ENCODE data around the gene BEST3. TPM values are rescaled to one million over a fixed set of nuclear protein-coding genes. Genes with fewer than 3 reads are reported as not detected.

The BEST3 gene
- total and polyA plus RNA-seq, 8 donors, result 0.37 TPM; not detected in 7

DNA sequence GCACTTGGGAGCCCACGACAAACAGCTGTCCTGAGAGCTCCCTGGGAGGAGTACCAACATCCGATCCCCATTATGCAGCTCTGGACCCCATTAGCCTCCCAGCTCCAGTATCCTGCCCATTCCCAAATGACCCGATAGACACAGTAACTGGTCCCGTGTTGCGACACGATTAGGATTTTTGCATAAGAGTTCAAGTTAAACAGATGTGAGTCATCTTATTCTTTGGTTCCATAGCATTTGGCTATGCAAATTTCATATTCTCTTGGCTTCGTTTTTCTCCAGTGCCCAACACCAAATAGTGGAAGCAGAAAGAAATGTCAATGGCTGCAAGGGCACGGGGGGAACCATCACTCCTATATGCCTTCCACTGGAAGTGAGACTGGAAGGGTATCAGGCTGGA, 45.4 kb downstream of the BEST3 start:
- intact Hi-C loops (cut with DNase I; ENCODE audit: low total_unique reads), result no loop called here
- TF ChIP-seq POLR2AphosphoS5 (IDR thresholded peaks at IDR 0.05) (no peak), EP300 (IDR thresholded peaks at IDR 0.05) (no peak), POLR2A (IDR thresholded peaks at IDR 0.05) (no peak)
- TF ChIP-seq, protein P1, sequence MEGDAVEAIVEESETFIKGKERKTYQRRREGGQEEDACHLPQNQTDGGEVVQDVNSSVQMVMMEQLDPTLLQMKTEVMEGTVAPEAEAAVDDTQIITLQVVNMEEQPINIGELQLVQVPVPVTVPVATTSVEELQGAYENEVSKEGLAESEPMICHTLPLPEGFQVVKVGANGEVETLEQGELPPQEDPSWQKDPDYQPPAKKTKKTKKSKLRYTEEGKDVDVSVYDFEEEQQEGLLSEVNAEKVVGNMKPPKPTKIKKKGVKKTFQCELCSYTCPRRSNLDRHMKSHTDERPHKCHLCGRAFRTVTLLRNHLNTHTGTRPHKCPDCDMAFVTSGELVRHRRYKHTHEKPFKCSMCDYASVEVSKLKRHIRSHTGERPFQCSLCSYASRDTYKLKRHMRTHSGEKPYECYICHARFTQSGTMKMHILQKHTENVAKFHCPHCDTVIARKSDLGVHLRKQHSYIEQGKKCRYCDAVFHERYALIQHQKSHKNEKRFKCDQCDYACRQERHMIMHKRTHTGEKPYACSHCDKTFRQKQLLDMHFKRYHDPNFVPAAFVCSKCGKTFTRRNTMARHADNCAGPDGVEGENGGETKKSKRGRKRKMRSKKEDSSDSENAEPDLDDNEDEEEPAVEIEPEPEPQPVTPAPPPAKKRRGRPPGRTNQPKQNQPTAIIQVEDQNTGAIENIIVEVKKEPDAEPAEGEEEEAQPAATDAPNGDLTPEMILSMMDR (IDR thresholded peaks at IDR 0.05), result no peak
- Histone ChIP-seq H3K4me3 (no peak overlapping the region), H3K4me1 (peaks cover 0 to 8% (median 2%) of the 10 kb centered on the region in 4 donors), H3K27ac (no peak overlapping the region), H3K9me3 (no peaks in the 10 kb centered on the region), H3K27me3 (no peaks in the 10 kb centered on the region), H3K36me3 (no peaks in the 10 kb centered on the region)
- no peak for DNase-seq
- 78 to 90% (median 88%) methylated on average over 8 of the region's 8 CpGs for WGBS, 5 donors

DNA sequence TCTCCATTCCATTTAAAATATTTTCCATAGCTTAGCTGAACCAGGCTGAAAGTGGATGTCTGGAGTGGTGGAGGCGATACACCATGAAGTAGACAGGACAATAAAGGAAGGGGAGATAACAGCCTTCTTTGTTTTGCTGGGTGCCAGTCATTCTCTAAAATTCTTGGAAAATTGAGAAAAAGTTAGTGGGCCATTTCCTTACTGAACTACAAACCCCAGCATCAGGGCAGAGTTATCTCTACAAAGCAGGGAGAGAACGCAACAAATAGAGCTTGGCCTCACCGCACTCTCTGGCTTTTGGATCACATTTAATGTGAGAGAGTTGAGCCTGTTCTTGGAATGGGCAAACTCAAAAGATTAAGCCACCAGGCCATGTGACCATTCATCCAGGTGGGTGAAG, 47.2 kb downstream of the BEST3 start:
- Histone ChIP-seq H3K27me3 (no peaks in the 10 kb centered on the region), H3K4me1 (peaks cover 0 to 8% (median 2%) of the 10 kb centered on the region in 4 donors), H3K36me3 (no peaks in the 10 kb centered on the region), H3K9me3 (no peaks in the 10 kb centered on the region), H3K27ac (no peak overlapping the region), H3K4me3 (no peak overlapping the region)
- 88 to 94% (median 92%) methylated on average over 3 of the region's 3 CpGs for WGBS, 5 donors
- no peak for DNase-seq
- intact Hi-C loops (cut with DNase I; ENCODE audit: low total_unique reads), result no loop called here
- no peak for TF ChIP-seq POLR2AphosphoS5 (IDR thresholded peaks at IDR 0.05)
- TF ChIP-seq, protein P1 (IDR thresholded peaks at IDR 0.05), result no peak
- TF ChIP-seq EP300 (IDR thresholded peaks at IDR 0.05), result no peak
- TF ChIP-seq POLR2A (IDR thresholded peaks at IDR 0.05), result no peak

DNA sequence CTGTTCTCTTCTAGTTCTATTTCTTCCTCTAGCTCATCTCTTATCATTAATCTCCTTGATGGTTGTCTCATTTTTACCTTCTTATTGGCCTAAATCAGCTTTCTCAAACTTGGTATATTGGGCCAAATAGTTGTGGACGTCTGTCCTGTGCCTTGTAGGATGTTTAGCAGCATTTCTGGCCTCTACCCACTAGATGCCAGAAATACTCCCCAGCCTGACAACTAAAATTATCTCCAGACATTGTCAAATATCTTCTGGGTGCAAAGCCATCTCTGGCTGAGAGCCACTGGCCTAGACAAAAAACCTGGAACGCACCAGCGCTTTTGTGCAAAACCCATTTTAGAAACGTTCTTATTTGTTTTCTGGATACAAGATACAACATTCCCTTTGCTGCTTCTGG, 49.6 kb downstream of the BEST3 start:
- H3K27ac ChIP-seq, result no peak overlapping the region
- H3K36me3 ChIP-seq, result no peaks in the 10 kb centered on the region
- intact Hi-C loops (cut with DNase I; ENCODE audit: low total_unique reads), result no loop called here
- WGBS, 5 donors, result 60 to 76% (median 61%) methylated on average over 4 of the region's 4 CpGs
- TF ChIP-seq, protein P1 (IDR thresholded peaks at IDR 0.05), result no peak
- TF ChIP-seq POLR2AphosphoS5 (IDR thresholded peaks at IDR 0.05) (no peak), POLR2A (IDR thresholded peaks at IDR 0.05) (no peak), EP300 (IDR thresholded peaks at IDR 0.05) (no peak)
- no peak for DNase-seq
- H3K4me3 ChIP-seq, result no peak overlapping the region
- no peaks in the 10 kb centered on the region for H3K4me1 ChIP-seq
- no peaks in the 10 kb centered on the region for H3K9me3 ChIP-seq
- no peaks in the 10 kb centered on the region for H3K27me3 ChIP-seq

DNA sequence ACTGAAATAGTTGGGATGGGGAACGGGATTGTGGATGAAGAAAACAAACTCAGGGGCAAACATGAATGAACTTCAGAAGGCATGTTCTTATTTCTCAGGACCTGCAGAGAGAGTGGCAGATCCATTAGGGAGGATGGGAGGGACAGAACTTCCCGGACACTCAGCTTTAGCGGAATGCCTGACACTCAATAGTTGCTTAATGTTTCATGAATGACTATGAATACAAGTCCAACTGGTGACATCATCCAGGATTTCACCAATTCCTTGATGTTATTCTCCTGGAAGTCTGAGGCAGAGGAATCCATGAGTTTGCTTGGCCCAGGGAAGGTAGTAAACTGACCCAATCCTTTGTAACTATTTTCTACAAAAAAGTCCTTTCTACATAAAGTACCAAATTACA, 50.6 kb downstream of the BEST3 start:
- WGBS, 5 donors, result 76 to 83% (median 77%) methylated on average over 3 of the region's 3 CpGs

More for the DNA sequence above, 50.6 kb downstream of the BEST3 start:
- Histone ChIP-seq H3K9me3 (no peaks in the 10 kb centered on the region), H3K36me3 (no peaks in the 10 kb centered on the region), H3K4me3 (no peak overlapping the region), H3K27me3 (no peaks in the 10 kb centered on the region), H3K27ac (no peak overlapping the region), H3K4me1 (no peaks in the 10 kb centered on the region)
- intact Hi-C loops (cut with DNase I; ENCODE audit: low total_unique reads), result no loop called here
- TF ChIP-seq EP300 (IDR thresholded peaks at IDR 0.05) (no peak), POLR2A (IDR thresholded peaks at IDR 0.05) (no peak), POLR2AphosphoS5 (IDR thresholded peaks at IDR 0.05) (no peak)
- TF ChIP-seq, protein P1 (IDR thresholded peaks at IDR 0.05), result no peak
- no peak for DNase-seq
